Measurements from ENCODE around the gene NANOG.
"Not testable (repeated sequence)": the region's sequence is repeated elsewhere in the genome, so short reads cannot be mapped to it uniquely, and the experiment has no call there.

NANOG gene

DNA sequence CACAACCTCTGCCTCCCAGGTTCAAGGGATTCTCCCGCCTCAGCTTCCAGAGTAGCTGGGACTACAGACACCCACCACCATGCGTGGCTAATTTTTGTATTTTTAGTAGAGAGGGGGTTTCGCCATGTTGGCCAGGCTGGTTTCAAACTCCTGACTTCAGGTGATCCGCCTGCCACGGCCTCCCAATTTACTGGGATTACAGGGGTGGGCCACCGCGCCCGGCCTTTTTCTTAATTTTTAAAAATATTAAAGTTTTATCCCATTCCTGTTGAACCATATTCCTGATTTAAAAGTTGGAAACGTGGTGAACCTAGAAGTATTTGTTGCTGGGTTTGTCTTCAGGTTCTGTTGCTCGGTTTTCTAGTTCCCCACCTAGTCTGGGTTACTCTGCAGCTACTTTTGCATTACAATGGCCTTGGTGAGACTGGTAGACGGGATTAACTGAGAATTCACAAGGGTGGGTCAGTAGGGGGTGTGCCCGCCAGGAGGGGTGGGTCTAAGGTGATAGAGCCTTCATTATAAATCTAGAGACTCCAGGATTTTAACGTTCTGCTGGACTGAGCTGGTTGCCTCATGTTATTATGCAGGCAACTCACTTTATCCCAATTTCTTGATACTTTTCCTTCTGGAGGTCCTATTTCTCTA, at the start of gene NANOG:
TSS of gene NANOG (plus strand) at position 519 of the 645 bp plus-strand sequence. CDS start 213 bp downstream, outside the sequence.
- not testable (repeated sequence) for DNase-seq (ENCODE audit: low read depth)

DNA sequence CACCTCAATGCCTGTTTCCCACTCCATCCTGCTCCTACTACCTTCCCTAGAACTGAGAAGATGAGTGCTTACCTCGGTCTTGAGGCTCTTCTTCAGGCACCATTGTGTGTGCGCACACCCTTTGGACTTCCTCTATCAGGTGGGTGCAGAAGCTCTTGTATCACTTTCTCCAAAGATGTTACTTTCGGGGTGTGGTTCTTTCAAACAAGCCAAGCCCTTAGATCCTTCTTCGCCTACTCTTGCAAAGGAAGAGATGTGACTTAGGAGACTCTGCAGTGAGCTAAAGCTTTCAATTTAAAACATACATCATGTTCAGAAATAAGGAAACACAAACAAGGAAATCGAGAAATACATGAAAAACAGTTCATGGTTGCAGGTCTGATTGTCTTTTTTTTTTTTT, 42.0 kb upstream of the NANOG start, which contains the start of gene CLEC4C:
TSS of gene CLEC4C (minus strand) at position 130 of the 400 bp plus-strand sequence. CDS start at position 103, 27 bp downstream.
- DNase-seq (ENCODE audit: low read depth) = no peak
- H3K4me3 ChIP-seq (ENCODE audit: low read depth, low read length) = no peak within 1 kb of the TSS
- TF ChIP-seq, protein P1, sequence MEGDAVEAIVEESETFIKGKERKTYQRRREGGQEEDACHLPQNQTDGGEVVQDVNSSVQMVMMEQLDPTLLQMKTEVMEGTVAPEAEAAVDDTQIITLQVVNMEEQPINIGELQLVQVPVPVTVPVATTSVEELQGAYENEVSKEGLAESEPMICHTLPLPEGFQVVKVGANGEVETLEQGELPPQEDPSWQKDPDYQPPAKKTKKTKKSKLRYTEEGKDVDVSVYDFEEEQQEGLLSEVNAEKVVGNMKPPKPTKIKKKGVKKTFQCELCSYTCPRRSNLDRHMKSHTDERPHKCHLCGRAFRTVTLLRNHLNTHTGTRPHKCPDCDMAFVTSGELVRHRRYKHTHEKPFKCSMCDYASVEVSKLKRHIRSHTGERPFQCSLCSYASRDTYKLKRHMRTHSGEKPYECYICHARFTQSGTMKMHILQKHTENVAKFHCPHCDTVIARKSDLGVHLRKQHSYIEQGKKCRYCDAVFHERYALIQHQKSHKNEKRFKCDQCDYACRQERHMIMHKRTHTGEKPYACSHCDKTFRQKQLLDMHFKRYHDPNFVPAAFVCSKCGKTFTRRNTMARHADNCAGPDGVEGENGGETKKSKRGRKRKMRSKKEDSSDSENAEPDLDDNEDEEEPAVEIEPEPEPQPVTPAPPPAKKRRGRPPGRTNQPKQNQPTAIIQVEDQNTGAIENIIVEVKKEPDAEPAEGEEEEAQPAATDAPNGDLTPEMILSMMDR (conservative IDR thresholded peaks at IDR 0.05; ENCODE audit: low read depth, low read length) = no peak

More for the DNA sequence above, at the start of gene NANOG:
- not testable (repeated sequence) for H3K4me3 ChIP-seq (ENCODE audit: low read depth, low read length)

DNA sequence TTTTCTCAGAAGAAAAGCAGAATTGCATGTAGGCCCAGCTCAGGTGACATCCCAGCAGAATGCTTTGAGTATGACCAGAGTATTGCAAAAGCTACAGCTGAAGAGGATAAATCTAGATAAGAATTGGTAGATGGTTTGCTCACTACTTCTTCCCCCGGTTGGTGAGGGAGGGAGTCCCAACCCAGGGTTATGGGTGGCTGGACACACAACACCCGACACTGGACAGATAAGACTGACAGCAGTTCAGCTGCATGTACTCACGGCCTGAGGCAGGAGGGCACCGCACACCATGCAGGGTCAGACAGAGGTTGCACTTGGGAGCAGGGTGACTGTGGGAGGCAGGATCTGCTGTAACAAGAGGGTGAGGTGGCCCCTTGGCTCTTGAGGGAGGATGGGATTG, 40.4 kb upstream of the NANOG start:
- TF ChIP-seq, protein P1 (conservative IDR thresholded peaks at IDR 0.05; ENCODE audit: low read depth, low read length) = no peak
- no peak overlapping the region for H3K4me3 ChIP-seq (ENCODE audit: low read depth, low read length)
- DNase-seq (ENCODE audit: low read depth) = no peak

DNA sequence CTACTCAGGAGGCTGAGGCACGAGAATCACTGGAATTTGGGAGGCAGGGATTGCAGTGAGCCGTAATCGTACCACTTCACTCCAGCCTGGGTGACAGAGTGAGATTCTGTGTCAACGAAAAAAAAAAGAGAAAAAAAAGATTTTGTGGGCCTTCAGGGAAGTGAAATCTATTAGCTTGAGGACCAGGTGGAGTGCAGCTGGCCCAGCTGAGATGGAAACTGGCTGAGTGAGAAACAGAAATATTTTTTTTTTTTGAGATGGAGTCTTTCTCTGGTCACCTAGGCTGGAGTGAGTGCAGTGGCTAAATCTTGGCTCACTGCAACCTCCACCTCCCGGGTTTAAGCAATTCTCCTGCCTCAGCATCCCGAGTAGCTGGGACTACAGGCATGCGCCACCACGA, 39.8 kb upstream of the NANOG start:
- TF ChIP-seq, protein P1 (conservative IDR thresholded peaks at IDR 0.05; ENCODE audit: low read depth, low read length) = no peak

DNA sequence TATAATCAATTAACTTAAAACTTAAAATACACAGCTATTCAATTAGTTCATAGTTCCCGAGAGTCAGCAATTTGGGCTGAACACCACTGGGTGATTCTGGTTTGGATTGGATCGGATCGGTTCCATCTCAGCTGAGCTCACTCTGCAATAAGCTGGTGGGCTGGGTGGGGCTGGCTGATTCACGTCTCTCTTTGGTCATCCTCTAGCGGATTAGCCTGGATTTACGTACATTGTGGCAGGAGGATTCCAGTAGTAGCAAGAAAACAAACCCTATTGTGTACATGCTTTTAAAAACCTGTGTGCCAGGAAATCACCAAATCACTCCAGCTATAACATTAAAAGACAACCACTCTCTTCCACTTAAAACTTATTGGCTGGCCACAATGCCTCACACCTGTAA, 38.9 kb upstream of the NANOG start:
- DNase-seq (ENCODE audit: low read depth) = no peak
- no peak overlapping the region for H3K4me3 ChIP-seq (ENCODE audit: low read depth, low read length)
- TF ChIP-seq, protein P1 (conservative IDR thresholded peaks at IDR 0.05; ENCODE audit: low read depth, low read length) = no peak

More for the DNA sequence above, 39.8 kb upstream of the NANOG start:
- no peak for DNase-seq (ENCODE audit: low read depth)
- H3K4me3 ChIP-seq (ENCODE audit: low read depth, low read length) = no peak overlapping the region

DNA sequence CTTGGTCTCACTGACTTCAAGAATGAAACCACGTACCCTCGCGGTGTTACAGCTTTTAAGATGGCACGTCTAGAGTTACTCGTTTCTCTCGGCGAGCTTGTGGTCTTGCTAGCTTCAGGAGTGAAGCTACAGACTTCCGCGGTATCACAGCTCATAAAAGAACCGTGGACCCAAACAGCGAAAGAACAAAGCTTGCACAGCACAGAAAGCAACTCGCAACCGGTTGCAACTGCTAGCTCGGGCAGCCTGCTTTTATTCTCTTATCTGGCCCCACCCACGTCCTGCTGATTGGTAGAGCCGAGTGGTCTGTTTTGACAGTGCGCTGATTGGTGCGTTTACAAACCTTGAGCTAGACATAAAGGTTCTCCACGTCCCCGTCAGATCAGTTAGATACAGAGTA, 37.8 kb upstream of the NANOG start:
- H3K4me3 ChIP-seq (ENCODE audit: low read depth, low read length) = no peak overlapping the region
- DNase-seq (ENCODE audit: low read depth) = no peak
- TF ChIP-seq, protein P1 (conservative IDR thresholded peaks at IDR 0.05; ENCODE audit: low read depth, low read length) = no peak

DNA sequence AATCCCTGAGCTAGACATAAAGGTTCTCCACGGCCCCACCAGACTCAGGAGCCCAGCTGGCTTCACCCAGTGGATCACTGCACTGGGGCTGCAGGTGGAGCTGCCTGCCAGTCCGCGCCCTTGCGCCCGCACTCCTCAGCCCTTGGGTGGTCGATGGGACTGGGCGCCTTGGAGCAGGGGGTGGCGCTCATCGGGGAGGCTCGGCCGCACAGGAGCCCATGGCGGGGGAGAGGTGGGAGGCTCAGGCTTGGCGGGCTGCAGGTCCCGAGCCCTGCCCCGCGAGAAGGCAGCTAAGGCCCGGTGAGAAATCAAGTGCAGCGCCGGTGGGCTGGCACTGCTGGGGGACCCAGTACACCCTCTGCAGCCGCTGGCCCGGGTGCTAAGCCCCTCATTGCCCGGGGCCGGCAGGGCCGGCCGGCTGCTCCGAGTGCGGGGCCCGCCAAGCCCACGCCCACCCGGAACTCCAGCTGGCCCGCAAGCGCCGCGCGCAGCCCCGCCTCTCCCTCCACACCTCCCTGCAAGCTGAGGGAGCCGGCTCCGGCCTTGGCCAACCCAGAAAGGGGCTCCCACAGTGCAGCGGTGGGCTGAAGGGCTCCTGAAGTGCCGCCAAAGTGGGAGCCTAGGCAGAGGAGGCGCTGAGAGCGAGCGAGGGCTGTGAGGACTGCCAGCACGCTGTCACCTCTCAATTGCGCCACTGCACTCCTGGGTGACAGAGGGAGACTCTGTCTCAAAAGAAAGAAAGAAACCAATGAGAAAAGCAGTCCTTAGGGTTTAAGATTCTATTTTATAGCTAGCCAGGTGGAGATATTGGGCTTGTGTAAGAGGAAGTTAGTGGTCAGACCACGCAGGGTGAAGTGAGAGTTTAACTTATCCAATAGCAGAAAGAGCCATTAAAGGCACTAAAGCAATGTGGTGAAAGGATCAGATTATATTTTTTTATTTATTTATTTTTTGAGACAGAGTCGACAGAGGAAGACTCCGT, 37.0 kb upstream of the NANOG start:
- DNase-seq (ENCODE audit: low read depth); H3K4me3 ChIP-seq (ENCODE audit: low read depth, low read length): not testable (repeated sequence)

DNA sequence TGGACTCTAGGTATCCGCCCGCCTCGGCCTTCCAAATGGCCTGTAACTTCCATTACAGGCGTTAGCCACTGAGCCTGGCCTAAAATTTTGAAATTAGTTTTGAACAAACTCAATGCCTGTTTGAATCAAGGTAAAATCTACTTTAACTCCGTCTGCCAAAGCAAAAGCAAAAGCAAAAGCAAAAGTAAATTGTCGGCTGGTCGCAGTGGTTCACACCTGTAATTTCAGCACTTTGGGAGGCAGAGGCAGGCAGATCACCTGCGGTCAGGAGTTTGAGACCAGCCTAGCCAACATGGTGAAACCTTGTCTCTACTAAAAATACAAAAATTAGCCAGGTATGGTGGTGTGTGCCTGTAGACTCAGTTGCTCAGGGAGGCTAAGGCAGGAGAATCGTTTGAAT, 33.5 kb upstream of the NANOG start:
- not testable (repeated sequence) for H3K4me3 ChIP-seq (ENCODE audit: low read depth, low read length)

More for the DNA sequence above, 33.5 kb upstream of the NANOG start:
- DNase-seq (ENCODE audit: low read depth) = not testable (repeated sequence)
